A549 (cell line): ENCODE results near the gene PSMB7.

Source experiments
- CBX8 ChIP-seq: fragments of 200-600 bp; sonication (generic); IDR thresholded peaks from 2 replicates; pipeline ENCODE4 v1.6.1; 2016
- TF ChIP-seq, protein P1 (sequence below): fragments of >200 bp; sonication (Bioruptor Twin); formaldehyde crosslinking; IDR thresholded peaks from 3 replicates; pipeline ENCODE4 v1.5.1; 2016

DNA sequence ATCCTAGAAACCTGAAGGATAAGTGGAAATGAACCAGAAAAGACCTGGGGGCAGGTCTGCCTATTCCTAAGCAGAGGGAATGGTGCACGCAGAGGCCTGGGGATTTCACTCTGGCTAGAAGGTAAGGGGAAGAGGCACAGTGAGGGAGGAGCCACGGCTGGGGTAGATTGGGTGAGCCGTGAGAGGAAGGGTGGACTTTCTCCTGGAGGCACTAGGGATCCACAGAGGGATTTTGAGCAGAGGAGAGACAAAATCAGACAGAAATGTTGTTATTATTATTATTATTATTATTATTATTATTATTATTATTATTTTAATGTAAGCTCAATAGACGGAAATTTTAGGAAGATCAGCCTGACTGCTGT is 32.0 kb upstream of the PSMB7 start:
- TF ChIP-seq, protein P1, sequence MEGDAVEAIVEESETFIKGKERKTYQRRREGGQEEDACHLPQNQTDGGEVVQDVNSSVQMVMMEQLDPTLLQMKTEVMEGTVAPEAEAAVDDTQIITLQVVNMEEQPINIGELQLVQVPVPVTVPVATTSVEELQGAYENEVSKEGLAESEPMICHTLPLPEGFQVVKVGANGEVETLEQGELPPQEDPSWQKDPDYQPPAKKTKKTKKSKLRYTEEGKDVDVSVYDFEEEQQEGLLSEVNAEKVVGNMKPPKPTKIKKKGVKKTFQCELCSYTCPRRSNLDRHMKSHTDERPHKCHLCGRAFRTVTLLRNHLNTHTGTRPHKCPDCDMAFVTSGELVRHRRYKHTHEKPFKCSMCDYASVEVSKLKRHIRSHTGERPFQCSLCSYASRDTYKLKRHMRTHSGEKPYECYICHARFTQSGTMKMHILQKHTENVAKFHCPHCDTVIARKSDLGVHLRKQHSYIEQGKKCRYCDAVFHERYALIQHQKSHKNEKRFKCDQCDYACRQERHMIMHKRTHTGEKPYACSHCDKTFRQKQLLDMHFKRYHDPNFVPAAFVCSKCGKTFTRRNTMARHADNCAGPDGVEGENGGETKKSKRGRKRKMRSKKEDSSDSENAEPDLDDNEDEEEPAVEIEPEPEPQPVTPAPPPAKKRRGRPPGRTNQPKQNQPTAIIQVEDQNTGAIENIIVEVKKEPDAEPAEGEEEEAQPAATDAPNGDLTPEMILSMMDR, result no peak
- no peak for TF ChIP-seq CBX8
